Uterus (tissue), 2 donors: ENCODE results near the gene NDUFA11.
"Not testable (repeated sequence)": the region's sequence is repeated elsewhere in the genome, so short reads cannot be mapped to it uniquely, and the experiment has no call there.

ENCODE experiments used
- POLR2A ChIP-seq, 2 donors: fragments of 450-650 bp; IDR thresholded peaks; one replicate each; pipeline ENCODE4 v1.6.1; 2016; ENCODE audit warnings: antibody characterized with exemption in 2 of 2, mild to moderate bottlenecking in 1 of 2, moderate library complexity in 1 of 2
- TF ChIP-seq, protein P1 (sequence below), 4 experiments: fragments of 200-600 bp in 2 of 4; fragments of 450-650 bp in 2 of 4; sonication (generic) in 2 of 4; IDR thresholded peaks; one replicate each; pipeline ENCODE4 v1.5.1; 2016 to 2019; ENCODE audit warnings: antibody characterized with exemption in 4 of 4, mild to moderate bottlenecking in 2 of 4, moderate library complexity in 1 of 4

DNA sequence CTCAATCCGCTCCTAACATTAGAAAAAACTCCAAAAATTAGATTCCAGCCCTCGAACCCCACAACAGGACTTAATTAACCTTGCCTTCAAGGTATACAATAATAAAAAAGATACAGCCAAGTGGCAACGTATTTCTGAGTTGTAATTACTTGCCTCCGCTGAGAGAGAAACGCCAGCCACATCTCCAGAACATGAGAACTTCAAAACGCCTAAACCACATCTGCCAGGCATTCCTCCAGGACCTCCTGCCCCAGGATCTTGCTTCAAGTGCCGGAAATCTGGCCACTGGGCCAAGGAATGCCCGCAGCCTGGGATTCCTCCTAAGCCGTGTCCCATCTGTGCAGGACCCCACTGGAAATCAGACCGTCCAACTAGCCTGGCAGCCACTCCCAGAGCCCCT, 49.5 kb downstream of the NDUFA11 start:
- TF ChIP-seq, protein P1, sequence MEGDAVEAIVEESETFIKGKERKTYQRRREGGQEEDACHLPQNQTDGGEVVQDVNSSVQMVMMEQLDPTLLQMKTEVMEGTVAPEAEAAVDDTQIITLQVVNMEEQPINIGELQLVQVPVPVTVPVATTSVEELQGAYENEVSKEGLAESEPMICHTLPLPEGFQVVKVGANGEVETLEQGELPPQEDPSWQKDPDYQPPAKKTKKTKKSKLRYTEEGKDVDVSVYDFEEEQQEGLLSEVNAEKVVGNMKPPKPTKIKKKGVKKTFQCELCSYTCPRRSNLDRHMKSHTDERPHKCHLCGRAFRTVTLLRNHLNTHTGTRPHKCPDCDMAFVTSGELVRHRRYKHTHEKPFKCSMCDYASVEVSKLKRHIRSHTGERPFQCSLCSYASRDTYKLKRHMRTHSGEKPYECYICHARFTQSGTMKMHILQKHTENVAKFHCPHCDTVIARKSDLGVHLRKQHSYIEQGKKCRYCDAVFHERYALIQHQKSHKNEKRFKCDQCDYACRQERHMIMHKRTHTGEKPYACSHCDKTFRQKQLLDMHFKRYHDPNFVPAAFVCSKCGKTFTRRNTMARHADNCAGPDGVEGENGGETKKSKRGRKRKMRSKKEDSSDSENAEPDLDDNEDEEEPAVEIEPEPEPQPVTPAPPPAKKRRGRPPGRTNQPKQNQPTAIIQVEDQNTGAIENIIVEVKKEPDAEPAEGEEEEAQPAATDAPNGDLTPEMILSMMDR (IDR thresholded peaks at IDR 0.05) = not testable (repeated sequence)
- not testable (repeated sequence) for TF ChIP-seq POLR2A (IDR thresholded peaks at IDR 0.05)
